Smooth muscle cell (in vitro differentiated cells): Measurements from ENCODE around the gene AK4. TPM values are rescaled to one million over a fixed set of nuclear protein-coding genes. Genes with fewer than 3 reads are reported as not detected.
A peak's percentile ranks its signal among the peaks of the same experiment; 100 is the strongest.
"Not testable (repeated sequence)": the region's sequence is repeated elsewhere in the genome, so short reads cannot be mapped to it uniquely, and the experiment has no call there.

Experiments
- DNase-seq: peaks from one replicate; lab custom pipeline; 2025; ENCODE audit not compliant: unreplicated experiment; lab: John Stamatoyannopoulos, UW
- H2AFZ ChIP-seq: fragments of 200-600 bp; sonication (generic); 2 replicates; pipeline ENCODE4 v1.6.0; 2016; ENCODE audit warnings: antibody characterized with exemption, low read depth, mild to moderate bottlenecking
- H3F3A ChIP-seq: fragments of 200-600 bp; sonication (generic); 2 replicates; pipeline ENCODE4 v1.6.0; 2017; ENCODE audit warnings: antibody characterized with exemption, low read depth
- H3K27ac ChIP-seq: fragments of 200-600 bp; sonication (generic); 2 replicates; pipeline ENCODE4 v1.5.1; 2016; ENCODE audit warnings: low read depth, mild to moderate bottlenecking
- H3K27me3 ChIP-seq: fragments of 200-600 bp; sonication (generic); 2 replicates; pipeline ENCODE4 v1.6.1; 2016; ENCODE audit warnings: low read depth, mild to moderate bottlenecking
- H3K36me3 ChIP-seq: fragments of 200-600 bp; sonication (generic); 2 replicates; pipeline ENCODE4 v1.5.1; 2016; ENCODE audit warnings: low read depth
- H3K4me1 ChIP-seq: fragments of 200-600 bp; sonication (generic); 2 replicates; pipeline ENCODE4 v1.5.1; 2016; ENCODE audit warnings: low read depth
- H3K4me2 ChIP-seq: fragments of 200-600 bp; sonication (generic); 2 replicates; pipeline ENCODE4 v1.6.0; 2016; ENCODE audit warnings: mild to moderate bottlenecking
- H3K4me3 ChIP-seq: fragments of 200-600 bp; sonication (generic); 2 replicates; pipeline ENCODE4 v1.5.1; 2016; ENCODE audit warnings: mild to moderate bottlenecking
- H3K79me2 ChIP-seq: fragments of 200-600 bp; sonication (generic); 2 replicates; pipeline ENCODE4 v1.6.0; 2016; ENCODE audit warnings: low read depth, mild to moderate bottlenecking
- H3K9ac ChIP-seq: fragments of 200-600 bp; sonication (generic); 2 replicates; pipeline ENCODE4 v1.6.0; 2016; ENCODE audit warnings: low read depth
- H3K9me3 ChIP-seq: fragments of 200-600 bp; sonication (generic); replicated peaks from 2 replicates; pipeline ENCODE4 v1.5.1; 2016; ENCODE audit warnings: low read depth
- H4K20me1 ChIP-seq: fragments of 200-600 bp; sonication (generic); 2 replicates; pipeline ENCODE4 v1.6.0; 2016; ENCODE audit warnings: low read depth
- WGBS: methylation state at CpG from one replicate; pipeline ENCODE4 v1.1.7; 2016; ENCODE audit warnings: low lambda C conversion rate; 5-methylcytosine and 5-hydroxymethylcytosine counted together
- polyA plus RNA-seq: library from polyadenylated mRNA; unstranded; fragments of >200 nt; fragmentation: Nextera tagmentation; extraction: Ambion mirVana; gene quantifications from 2 replicates; pipeline ENCODE4 v1.2.1, GENCODE V29; 2016
- total RNA-seq: library from RNA; depleted of rRNA; stranded (reverse); fragments of >200 nt; gene quantifications from 2 replicates; pipeline ENCODE4 v1.2.3, GENCODE V29; 2014
- TF ChIP-seq, protein P1 (sequence below): fragments of 200-600 bp; sonication (generic); IDR thresholded peaks from 2 replicates; pipeline ENCODE4 v1.5.1; 2017; ENCODE audit warnings: borderline replicate concordance, mild to moderate bottlenecking, antibody characterized with exemption; ENCODE audit not compliant: insufficient read depth, poor library complexity, severe bottlenecking

AK4 gene
- total and polyA plus RNA-seq, 2 experiments from 2014 or later: 52.9 to 61.4 TPM

DNA sequence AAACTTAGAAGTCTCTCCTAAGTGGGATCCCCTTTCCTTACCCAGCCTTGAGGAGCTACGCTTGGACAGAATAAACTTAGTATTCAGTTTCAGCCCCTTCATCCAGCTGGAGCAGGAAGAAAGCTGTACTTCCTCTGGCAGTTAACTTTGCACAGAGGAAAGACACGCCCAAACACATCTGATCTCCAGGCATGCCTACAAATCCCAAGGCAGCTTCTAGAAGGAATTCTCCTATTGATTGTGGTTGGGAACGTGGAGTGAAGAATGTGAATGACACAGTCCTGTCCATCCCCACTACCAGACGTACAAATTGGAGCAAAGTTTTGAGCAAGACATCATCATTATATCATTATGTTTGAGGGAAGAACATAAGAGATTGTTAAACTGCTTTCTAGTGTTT, 6.6 kb upstream of the AK4 start:
- no peak overlapping the region for H3K9ac ChIP-seq
- H3K27ac ChIP-seq: no peak overlapping the region
- H3K4me2 ChIP-seq: peak overlapping the region; percentile 25
- TF ChIP-seq, protein P1, sequence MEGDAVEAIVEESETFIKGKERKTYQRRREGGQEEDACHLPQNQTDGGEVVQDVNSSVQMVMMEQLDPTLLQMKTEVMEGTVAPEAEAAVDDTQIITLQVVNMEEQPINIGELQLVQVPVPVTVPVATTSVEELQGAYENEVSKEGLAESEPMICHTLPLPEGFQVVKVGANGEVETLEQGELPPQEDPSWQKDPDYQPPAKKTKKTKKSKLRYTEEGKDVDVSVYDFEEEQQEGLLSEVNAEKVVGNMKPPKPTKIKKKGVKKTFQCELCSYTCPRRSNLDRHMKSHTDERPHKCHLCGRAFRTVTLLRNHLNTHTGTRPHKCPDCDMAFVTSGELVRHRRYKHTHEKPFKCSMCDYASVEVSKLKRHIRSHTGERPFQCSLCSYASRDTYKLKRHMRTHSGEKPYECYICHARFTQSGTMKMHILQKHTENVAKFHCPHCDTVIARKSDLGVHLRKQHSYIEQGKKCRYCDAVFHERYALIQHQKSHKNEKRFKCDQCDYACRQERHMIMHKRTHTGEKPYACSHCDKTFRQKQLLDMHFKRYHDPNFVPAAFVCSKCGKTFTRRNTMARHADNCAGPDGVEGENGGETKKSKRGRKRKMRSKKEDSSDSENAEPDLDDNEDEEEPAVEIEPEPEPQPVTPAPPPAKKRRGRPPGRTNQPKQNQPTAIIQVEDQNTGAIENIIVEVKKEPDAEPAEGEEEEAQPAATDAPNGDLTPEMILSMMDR: no peak
- peak overlapping the region; percentile 18 for H2AFZ ChIP-seq
- no peaks in the 10 kb centered on the region for H3K36me3 ChIP-seq
- H3K9me3 ChIP-seq: no peaks in the 10 kb centered on the region
- H3K27me3 ChIP-seq: peaks cover 19% of the 10 kb centered on the region
- DNase-seq: no peak
- no peaks in the 10 kb centered on the region for H3F3A ChIP-seq
- no peaks in the 10 kb centered on the region for H4K20me1 ChIP-seq
- no peak overlapping the region for H3K4me3 ChIP-seq
- 49% methylated on average over 4 of the region's 4 CpGs for WGBS
- H3K4me1 ChIP-seq: no peaks in the 10 kb centered on the region
- H3K79me2 ChIP-seq: no peaks in the 10 kb centered on the region

DNA sequence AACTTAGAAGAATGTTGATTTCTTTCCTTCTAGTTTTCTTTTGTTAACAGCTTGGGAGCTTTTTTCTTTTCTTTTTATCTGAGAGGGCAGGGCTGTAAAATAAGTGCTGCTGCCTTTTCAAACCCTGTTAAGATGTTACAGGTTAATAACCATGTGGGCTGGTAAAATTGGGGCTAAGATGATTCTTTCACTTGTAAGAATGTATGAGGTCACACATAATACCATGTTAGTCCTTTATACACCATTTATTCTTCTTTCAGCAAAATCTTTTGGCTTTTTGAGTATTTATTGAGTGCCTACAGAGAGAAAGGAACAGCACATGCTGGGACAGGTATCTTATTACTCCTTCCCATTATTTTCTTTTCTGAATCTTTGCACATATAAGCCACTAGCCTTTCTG, 6.1 kb upstream of the AK4 start:
- Histone ChIP-seq H3F3A (no peaks in the 10 kb centered on the region), H3K4me2 (no peak overlapping the region), H3K4me1 (no peaks in the 10 kb centered on the region), H3K79me2 (no peaks in the 10 kb centered on the region), H4K20me1 (no peaks in the 10 kb centered on the region), H2AFZ (no peak overlapping the region), H3K27ac (no peak overlapping the region), H3K27me3 (peaks cover 24% of the 10 kb centered on the region), H3K9ac (no peak overlapping the region), H3K4me3 (no peak overlapping the region), H3K9me3 (no peaks in the 10 kb centered on the region), H3K36me3 (no peaks in the 10 kb centered on the region)
- DNase-seq: no peak
- TF ChIP-seq, protein P1: no peak

DNA sequence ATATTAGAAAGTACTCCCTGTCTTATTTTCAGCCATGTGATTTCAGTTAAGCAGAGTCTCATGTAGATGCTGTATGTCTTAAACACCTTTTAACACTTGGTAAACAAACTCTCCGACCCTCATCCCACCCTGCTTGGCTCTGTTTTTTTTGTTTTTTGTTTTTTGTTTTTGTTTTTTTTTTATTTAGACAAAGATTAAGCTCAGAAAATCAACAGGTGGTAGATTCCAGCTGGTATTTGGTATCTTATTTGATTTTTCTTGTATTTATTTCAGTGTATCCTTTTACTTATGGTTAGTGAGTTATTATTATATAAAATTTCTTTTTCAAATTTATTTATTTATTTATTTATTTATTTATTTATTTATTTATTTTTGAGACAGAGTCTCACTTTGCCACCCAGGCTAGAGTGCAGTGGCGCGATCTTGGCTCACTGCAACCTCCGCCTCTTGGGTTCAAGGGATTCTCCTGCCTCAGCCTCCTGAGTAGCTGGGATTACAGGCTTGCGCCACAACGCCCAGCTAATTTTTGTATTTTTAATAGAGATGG, 4.8 kb upstream of the AK4 start:
- WGBS: 86% methylated on average over 6 of the region's 6 CpGs
- H3K9me3 ChIP-seq, H3K4me1 ChIP-seq, H3K4me2 ChIP-seq, H4K20me1 ChIP-seq, H3K9ac ChIP-seq, H3F3A ChIP-seq, H3K36me3 ChIP-seq, H3K27ac ChIP-seq, H3K79me2 ChIP-seq, DNase-seq, H2AFZ ChIP-seq, H3K4me3 ChIP-seq: not testable (repeated sequence)
- peaks cover 28% of the 10 kb centered on the region for H3K27me3 ChIP-seq

DNA sequence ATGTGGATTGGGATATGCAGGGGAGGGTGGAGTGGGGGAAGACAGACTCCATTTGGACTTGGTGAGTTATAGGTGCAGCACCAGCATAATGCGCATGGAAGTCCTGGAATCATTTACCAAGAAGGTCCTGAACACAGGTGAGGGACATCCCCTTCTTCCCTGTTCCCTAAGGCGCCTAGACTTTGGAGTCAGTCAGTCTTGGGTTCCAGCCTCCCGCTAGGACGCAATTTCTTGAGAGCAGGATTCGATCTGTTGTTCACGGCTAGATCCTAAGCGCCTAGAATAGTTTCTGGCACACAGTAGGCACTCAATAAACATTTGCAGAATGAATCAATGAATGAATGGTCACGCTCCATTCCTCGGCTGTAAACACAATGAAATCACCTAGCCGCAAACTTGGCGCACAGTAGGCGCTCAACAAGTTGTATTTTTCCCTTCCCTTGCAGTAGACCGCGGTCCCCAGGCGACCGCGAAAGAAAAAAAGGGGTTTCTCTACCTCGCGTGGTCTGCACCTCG, 1.0 kb upstream of the AK4 start:
- Histone ChIP-seq H3K4me1 (peaks cover 25% of the 10 kb centered on the region), H3K27ac (no peak overlapping the region), H3K79me2 (peaks cover 15% of the 10 kb centered on the region), H3K4me2 (peak overlapping the region; percentile 97), H2AFZ (peak overlapping the region; percentile 94), H3K36me3 (no peaks in the 10 kb centered on the region), H3K4me3 (peak overlapping the region; percentile 81), H3K27me3 (peaks cover 28% of the 10 kb centered on the region), H3K9ac (no peak overlapping the region), H3K9me3 (no peaks in the 10 kb centered on the region), H4K20me1 (peaks cover 25% of the 10 kb centered on the region), H3F3A (peaks cover 10% of the 10 kb centered on the region)
- WGBS: 10% methylated on average over 20 of the region's 20 CpGs
- TF ChIP-seq, protein P1: no peak
- no peak for DNase-seq
